K562 (cell line): ENCODE results near the gene FAM209A. TPM values are rescaled to one million over a fixed set of nuclear protein-coding genes. Genes with fewer than 3 reads are reported as not detected.
"Not testable (repeated sequence)": the region's sequence is repeated elsewhere in the genome, so short reads cannot be mapped to it uniquely, and the experiment has no call there.

Experiments used
- ATAC-seq: fragments of 200-7000 bp; cut with Tn5 transposase; 3 replicates; pipeline ENCODE4 v1.9.1; 2020; ENCODE audit warnings: moderate library complexity
- BruUV-seq: library from RNA; stranded (reverse); fragments of 400-500 nt; replicated peaks from 2 replicates; lab custom pipeline; 2021; lab: Mats Ljungman, UMichigan
- CTCF ChIA-PET: fragments of 300-600 bp; formaldehyde crosslinking; extraction: SDS; loops from one replicate; lab custom pipeline; 2021; ENCODE audit warnings: low intra/inter-chr PET ratio; lab: Yijun Ruan, JAX
- POLR2A ChIA-PET: fragments of 300-600, 350-650 bp; sonication (Branson Sonifier 250); formaldehyde crosslinking; extraction: SDS; loops from one replicate; lab custom pipeline; 2021; ENCODE audit warnings: antibody characterized with exemption, inconsistent platforms; lab: Yijun Ruan, JAX
- DNase-seq, 4 experiments: peaks; one replicate each; pipeline versions ENCODE4 v3.0.0 to v3.0.0-alpha.2; 2011 to 2018; ENCODE audit warnings: low spot score in 3 of 4, mixed read lengths in 3 of 4; ENCODE audit errors: extremely low read depth in 1 of 4
- FAIRE-seq: peaks from 2 replicates; lab custom pipeline; 2011; peaks lifted over from hg19 to GRCh38; lab: Jason Lieb, UNC
- H2AFZ ChIP-seq: 2 replicates; pipeline ENCODE4 v1.6.0; 2011; ENCODE audit warnings: low read depth, low read length, control low read depth, inconsistent platforms
- H3K27ac ChIP-seq: fragments of 200-600 bp; 3 replicates; pipeline ENCODE4 v1.8.0; 2011; ENCODE audit warnings: low read depth, mild to moderate bottlenecking, control low read depth, inconsistent platforms, low read length, moderate library complexity, mixed read lengths; ENCODE audit errors: extremely low read depth
- H3K27me3 ChIP-seq, 2 experiments: fragments of 300-600 bp in 1 of 2; 2 replicates in 1 of 2; 3 replicates in 1 of 2; pipeline versions ENCODE4 v1.6.0 to v1.8.0; 2011; ENCODE audit warnings: inconsistent platforms in 2 of 2, low read length in 2 of 2, mild to moderate bottlenecking in 1 of 2, mixed read lengths in 1 of 2, moderate library complexity in 1 of 2; ENCODE audit not compliant: control insufficient read depth in 2 of 2, insufficient read depth in 2 of 2
- H3K36me3 ChIP-seq: fragments of 300-600 bp; 3 replicates; pipeline ENCODE4 v1.8.0; 2011; ENCODE audit warnings: mild to moderate bottlenecking, low read length, inconsistent platforms; ENCODE audit not compliant: control insufficient read depth, insufficient read depth
- H3K4me1 ChIP-seq, 2 experiments: fragments of 200-600 bp in 1 of 2; replicated peaks in 1 of 2; 2 replicates in 1 of 2; 3 replicates in 1 of 2; pipeline versions ENCODE4 v1.5.1 to v1.8.0; 2011; ENCODE audit warnings: inconsistent platforms in 2 of 2, low read length in 2 of 2, mild to moderate bottlenecking in 1 of 2, mixed read lengths in 1 of 2, moderate library complexity in 1 of 2; ENCODE audit not compliant: control insufficient read depth in 2 of 2, insufficient read depth in 2 of 2
- H3K4me2 ChIP-seq: 2 replicates; pipeline ENCODE4 v1.6.1; 2011; ENCODE audit warnings: low read length, control low read depth, inconsistent platforms, mixed read lengths; ENCODE audit not compliant: insufficient read depth
- H3K4me3 ChIP-seq: fragments of 200-600 bp; sonication (generic), shearing (Covaris generic); 2 replicates; pipeline ENCODE4 v1.5.1; 2016; ENCODE audit warnings: control low read depth, inconsistent platforms
- H3K79me2 ChIP-seq: fragments of 200-600 bp; 3 replicates; pipeline ENCODE4 v1.8.0; 2011; ENCODE audit warnings: low read length, inconsistent platforms; ENCODE audit not compliant: control insufficient read depth, insufficient read depth
- H3K9ac ChIP-seq, 2 experiments: 2 replicates each; pipeline versions ENCODE4 v1.6.0 to v1.6.1; 2011; ENCODE audit warnings: low read depth in 2 of 2, low read length in 2 of 2, control low read depth in 1 of 2, inconsistent platforms in 1 of 2, mild to moderate bottlenecking in 1 of 2, mixed read lengths in 1 of 2; ENCODE audit not compliant: insufficient read depth in 1 of 2
- H3K9me1 ChIP-seq: one replicate; pipeline ENCODE4 v1.6.0; 2011; ENCODE audit warnings: inconsistent platforms, mild to moderate bottlenecking, low read length, moderate library complexity; ENCODE audit not compliant: control insufficient read depth, insufficient read depth
- H3K9me3 ChIP-seq: replicated peaks from 2 replicates; pipeline ENCODE4 v1.5.1; 2011; ENCODE audit warnings: low read depth, low read length, inconsistent platforms; ENCODE audit not compliant: control insufficient read depth, insufficient read depth
- H4K20me1 ChIP-seq: replicated peaks from 2 replicates; pipeline ENCODE4 v1.6.1; 2011; ENCODE audit warnings: low read length, inconsistent platforms, mixed read lengths; ENCODE audit not compliant: control insufficient read depth, insufficient read depth
- MCM3 ChIP-seq: fragments of 450-650 bp; IDR thresholded peaks from 2 replicates; pipeline ENCODE4 v1.6.1; 2016
- ZBTB33 ChIP-seq: sonication (generic); formaldehyde crosslinking; IDR thresholded peaks from 2 replicates; pipeline ENCODE4 v1.8.1; 2023; ENCODE audit warnings: mild to moderate bottlenecking, missing genetic modification reagents
- ZNF165 ChIP-seq: fragments of 250-450 bp; sonication (Bioruptor Pico); IDR thresholded peaks from 2 replicates; pipeline ENCODE4 v1.4.0; 2020; ENCODE audit warnings: borderline replicate concordance
- ZNF174 ChIP-seq: fragments of 250-450 bp; sonication (Bioruptor Pico); IDR thresholded peaks from 2 replicates; pipeline ENCODE4 v1.4.0; 2020; ENCODE audit warnings: mild to moderate bottlenecking
- WGBS: fragments of 100-300 bp; shearing (Covaris generic); methylation state at CpG from one replicate; pipeline ENCODE4 v1.1.6; 2016; ENCODE audit warnings: low coverage, mixed read lengths; ENCODE audit not compliant: insufficient coverage; ENCODE audit errors: missing lambda C conversion rate; 5-methylcytosine and 5-hydroxymethylcytosine counted together
- in situ Hi-C: fragments of 300-500 bp; cut with MboI; formaldehyde crosslinking; loops from 4 replicates; pipeline ENCODE4 v1.15.0; 2018; ENCODE audit warnings: inconsistent platforms, mixed read lengths
- intact Hi-C: fragments of 100-400 bp; cut with micrococcal nuclease; formaldehyde crosslinking; loops from 2 replicates; pipeline ENCODE4 v1.14.2; 2022
- polyA plus RNA-seq, 8 experiments: library from polyadenylated mRNA; depleted of rRNA in 4 of 8; stranded (reverse) in 5 of 8; unstranded in 3 of 8; fragments of >200 nt; fragmentation: Nextera tagmentation in 2 of 8; fragmentation: Illumina TruSeq in 1 of 8; extraction: Ambion mirVana in 2 of 8; extraction: Trizol in 1 of 8; gene quantifications; 2 replicates each; pipeline versions ENCODE4 v1.2.1 to v1.2.3, GENCODE V29; 2011 to 2014; ENCODE audit warnings: inconsistent platforms in 1 of 8, missing spikeins in 1 of 8
- total RNA-seq, 7 experiments: library from RNA; depleted of rRNA in 6 of 7; stranded (reverse); fragments of >200 nt in 6 of 7; fragmentation: Illumina TruSeq in 2 of 7; extraction: Trizol in 2 of 7; gene quantifications; 2 replicates each; pipeline versions ENCODE4 v1.2.1 to v1.2.3, GENCODE V29; 2011 to 2021; ENCODE audit warnings: low replicate concordance in 1 of 7

FAM209A gene
- total and polyA plus RNA-seq, 9 of the 15 experiments (the other 6 are each of a cell fraction or from before 2014, with no cell fraction given), result 0.08 to 0.15 (median 0.11) TPM; not detected in 6

GRCh38 chr20:56527521-56527920 lies 3.0 kb downstream of the FAM209A start (continued):
- TF ChIP-seq ZBTB33 (CRISPR knock-in tag) (no peak), MCM3 (no peak), ZNF165 (no peak), ZNF174 (CRISPR knock-in tag) (no peak)

- H4K20me1 ChIP-seq, ATAC-seq, H3K4me2 ChIP-seq, POLR2A ChIA-PET, H3K36me3 ChIP-seq, H3K9ac ChIP-seq, DNase-seq, CTCF ChIA-PET, in situ Hi-C loops, H3K9me3 ChIP-seq, intact Hi-C loops, BruUV-seq, H3K79me2 ChIP-seq, H3K9me1 ChIP-seq, FAIRE-seq, H3K4me3 ChIP-seq, H3K27ac ChIP-seq, H3K4me1 ChIP-seq, H2AFZ ChIP-seq: not testable (repeated sequence)
- WGBS, result 2% methylated on average over 8 of the region's 9 CpGs
- peaks cover 0 to 24% of the 10 kb centered on the region in 2 experiments; a peak in 2 of 5 replicates for H3K27me3 ChIP-seq
Observed at GRCh38 chr20:56532946-56533345, 8.4 kb downstream of the FAM209A start, which contains the start of gene FAM209B. TSS of gene FAM209B (plus strand) at chr20:56533246. CDS start at chr20:56533342, 96 bp downstream.
